Neural cell (in vitro differentiated cells): ENCODE measurements around the gene CMKLR1. TPM values are rescaled to one million over a fixed set of nuclear protein-coding genes. Genes with fewer than 3 reads are reported as not detected.

Experiments used
- H2AFZ ChIP-seq: fragments of 200-600, 300-800 bp; sonication (generic), shearing (Covaris generic); 2 replicates; pipeline ENCODE4 v1.6.0; 2014; ENCODE audit warnings: low read depth, mild to moderate bottlenecking, antibody characterized with exemption, low read length, moderate library complexity
- H3F3A ChIP-seq: fragments of 200-600 bp; shearing (Covaris generic); 2 replicates; pipeline ENCODE4 v1.6.1; 2016; ENCODE audit warnings: mild to moderate bottlenecking, moderate library complexity, mixed read lengths, antibody characterized with exemption, low read length; ENCODE audit not compliant: insufficient read depth, poor library complexity, severe bottlenecking
- H3K27ac ChIP-seq: fragments of 200-600, 300-800 bp; sonication (generic), shearing (Covaris generic); 2 replicates; pipeline ENCODE4 v1.5.1; 2014; ENCODE audit warnings: mild to moderate bottlenecking, low read length, moderate library complexity
- H3K27me3 ChIP-seq: fragments of 300-800, 200-600 bp; sonication (generic), shearing (Covaris generic); 2 replicates; pipeline ENCODE4 v1.6.0; 2014; ENCODE audit warnings: mild to moderate bottlenecking, low read depth, low read length, moderate library complexity; ENCODE audit not compliant: insufficient read depth
- H3K36me3 ChIP-seq: fragments of 300-800, 200-600 bp; sonication (generic), shearing (Covaris generic); 2 replicates; pipeline ENCODE4 v1.5.1; 2014; ENCODE audit warnings: mild to moderate bottlenecking, antibody characterized with exemption, low read length, moderate library complexity; ENCODE audit not compliant: insufficient read depth
- H3K4me2 ChIP-seq: fragments of 300-800, 200-600 bp; sonication (generic), shearing (Covaris generic); 2 replicates; pipeline ENCODE4 v1.6.0; 2014; ENCODE audit warnings: mild to moderate bottlenecking, low read length
- H3K4me3 ChIP-seq: fragments of 300-800, 200-600 bp; sonication (generic), shearing (Covaris generic); 2 replicates; pipeline ENCODE4 v1.5.1; 2014; ENCODE audit warnings: mild to moderate bottlenecking, low read length, moderate library complexity
- H3K79me2 ChIP-seq: fragments of 200-600 bp; shearing (Covaris generic); replicated peaks from 2 replicates; pipeline ENCODE4 v1.6.0; 2014; ENCODE audit warnings: mild to moderate bottlenecking, low read length, moderate library complexity; ENCODE audit not compliant: insufficient read depth
- H3K9ac ChIP-seq: fragments of 300-800, 200-600 bp; sonication (generic), shearing (Covaris generic); 2 replicates; pipeline ENCODE4 v1.6.1; 2016; ENCODE audit warnings: mild to moderate bottlenecking, low read length, mixed read lengths
- H3K9me2 ChIP-seq: fragments of 200-600 bp; shearing (Covaris generic); 2 replicates; pipeline ENCODE4 v1.6.1; 2016; ENCODE audit warnings: mild to moderate bottlenecking, low read length, mixed read lengths; ENCODE audit not compliant: insufficient read depth
- H3K9me3 ChIP-seq: fragments of 200-600, 300-800 bp; sonication (generic), shearing (Covaris generic); 2 replicates; pipeline ENCODE4 v1.6.1; 2016; ENCODE audit warnings: mild to moderate bottlenecking, mixed run types, low read length, moderate library complexity, mixed read lengths
- H4K20me1 ChIP-seq: fragments of 200-600 bp; shearing (Covaris generic); 2 replicates; pipeline ENCODE4 v1.6.1; 2016; ENCODE audit warnings: mild to moderate bottlenecking, mixed run types; ENCODE audit not compliant: insufficient read depth
- CTCF ChIP-seq: fragments of 450-650 bp; IDR thresholded peaks from 2 replicates; pipeline ENCODE4 v1.5.1; 2014; ENCODE audit warnings: antibody characterized with exemption, mild to moderate bottlenecking, moderate library complexity; ENCODE audit not compliant: poor library complexity, severe bottlenecking
- EP300 ChIP-seq: fragments of 450-650 bp; conservative IDR thresholded peaks from 2 replicates; pipeline ENCODE4 v1.6.1; 2014; ENCODE audit warnings: antibody characterized with exemption, mild to moderate bottlenecking, moderate library complexity; ENCODE audit not compliant: poor library complexity, severe bottlenecking
- EZH2 ChIP-seq: fragments of 200-600, 300-800 bp; shearing (Covaris generic), sonication (generic); IDR thresholded peaks from 2 replicates; pipeline ENCODE4 v1.6.1; 2014; ENCODE audit warnings: antibody characterized with exemption, low read length, borderline replicate concordance, mild to moderate bottlenecking; ENCODE audit not compliant: insufficient read depth, poor library complexity, severe bottlenecking
- MXI1 ChIP-seq: fragments of 450-650 bp; conservative IDR thresholded peaks from 2 replicates; pipeline ENCODE4 v1.6.1; 2014; ENCODE audit warnings: antibody characterized with exemption, mild to moderate bottlenecking; ENCODE audit not compliant: poor library complexity, severe bottlenecking
- POLR2AphosphoS5 ChIP-seq: IDR thresholded peaks from 2 replicates; pipeline ENCODE4 v1.6.1; 2012
- RAD21 ChIP-seq: fragments of 450-650 bp; conservative IDR thresholded peaks from 2 replicates; pipeline ENCODE4 v1.6.1; 2014; ENCODE audit warnings: antibody characterized with exemption, mild to moderate bottlenecking, moderate library complexity
- REST ChIP-seq: IDR thresholded peaks from 2 replicates; pipeline ENCODE4 v1.6.1; 2012; ENCODE audit warnings: borderline replicate concordance
- SMC3 ChIP-seq: fragments of 450-650 bp; conservative IDR thresholded peaks from 2 replicates; pipeline ENCODE4 v1.6.1; 2014; ENCODE audit warnings: antibody characterized with exemption, mild to moderate bottlenecking, moderate library complexity; ENCODE audit not compliant: poor library complexity
- TAF1 ChIP-seq: IDR thresholded peaks from 2 replicates; pipeline ENCODE4 v1.6.1; 2012; ENCODE audit warnings: low read depth
- polyA plus RNA-seq: library from polyadenylated mRNA; depleted of rRNA; stranded (reverse); fragments of >200 nt; gene quantifications from 2 replicates; pipeline ENCODE4 v1.2.3, GENCODE V29; 2014

The CMKLR1 gene
- polyA plus RNA-seq, 1 donor from 2014 or later = 0.06 TPM

- H3K9ac ChIP-seq = no peak overlapping the region
- H3K4me2 ChIP-seq = no peak overlapping the region
- H3K27ac ChIP-seq = no peak overlapping the region
- no peaks in the 10 kb centered on the region for H4K20me1 ChIP-seq
- no peaks in the 10 kb centered on the region for H3K27me3 ChIP-seq
- no peak overlapping the region for H3K4me3 ChIP-seq
- no peaks in the 10 kb centered on the region for H3K9me3 ChIP-seq
- H3K9me2 ChIP-seq = no peaks in the 10 kb centered on the region
- no peaks in the 10 kb centered on the region for H3K36me3 ChIP-seq
- no peak overlapping the region for H2AFZ ChIP-seq
- no peaks in the 10 kb centered on the region for H3K79me2 ChIP-seq
- TF ChIP-seq REST (no peak), CTCF (no peak), MXI1 (no peak), POLR2AphosphoS5 (no peak), SMC3 (no peak), TAF1 (no peak), EZH2 (no peak)
- no peaks in the 10 kb centered on the region for H3F3A ChIP-seq
Observed at GRCh38 chr12:108298761-108299275, 40.3 kb downstream of the CMKLR1 start.

GRCh38 chr12:108297895-108298760 is 41.0 kb downstream of the CMKLR1 start:
- H3K79me2 ChIP-seq = no peaks in the 10 kb centered on the region
- no peak overlapping the region for H3K27ac ChIP-seq
- H3K9me3 ChIP-seq = no peaks in the 10 kb centered on the region
- no peak overlapping the region for H3K4me2 ChIP-seq
- H4K20me1 ChIP-seq = no peaks in the 10 kb centered on the region
- no peak overlapping the region for H3K4me3 ChIP-seq
- H3K9me2 ChIP-seq = no peaks in the 10 kb centered on the region
- H2AFZ ChIP-seq = no peak overlapping the region
- H3K9ac ChIP-seq = no peak overlapping the region
- no peaks in the 10 kb centered on the region for H3F3A ChIP-seq
- TF ChIP-seq RAD21 (no peak), EZH2 (no peak), REST (no peak), MXI1 (no peak), EP300 (no peak), POLR2AphosphoS5 (no peak), CTCF (no peak), TAF1 (no peak), SMC3 (no peak)
- no peaks in the 10 kb centered on the region for H3K27me3 ChIP-seq
- no peaks in the 10 kb centered on the region for H3K36me3 ChIP-seq
